Astrocyte of the cerebellum (primary cell): ENCODE measurements around the gene CWC22.

Experiments used
- DNase-seq: peaks from one replicate; pipeline ENCODE4 v3.0.0-alpha.2; 2011; ENCODE audit warnings: low read depth
- H3K4me3 ChIP-seq: 2 replicates; pipeline ENCODE4 v1.5.1; 2011; ENCODE audit warnings: mild to moderate bottlenecking, low read depth, low read length, moderate library complexity
- CTCF ChIP-seq: IDR thresholded peaks from 2 replicates; pipeline ENCODE4 v1.5.1; 2012; ENCODE audit warnings: low read length, low read depth, moderate library complexity, mild to moderate bottlenecking; ENCODE audit errors: missing control alignments
- in situ Hi-C: cut with HindIII; loops from 2 replicates; pipeline ENCODE4 v1.10.0; 2017; ENCODE audit warnings: low sequenced_read_pairs

Gene CWC22

GRCh38 chr2:179952658-179953057 is 54.4 kb downstream of the CWC22 start:
- no peak for TF ChIP-seq CTCF
- DNase-seq: no peak
- H3K4me3 ChIP-seq: no peak overlapping the region
- in situ Hi-C loops: no loop called here

GRCh38 chr2:179951680-179952079 is 55.4 kb downstream of the CWC22 start:
- DNase-seq: no peak
- H3K4me3 ChIP-seq: no peak overlapping the region
- in situ Hi-C loops: no loop called here
- TF ChIP-seq CTCF: no peak

- no peak for TF ChIP-seq CTCF
- no peak for DNase-seq
- in situ Hi-C loops: no loop called here
- no peak overlapping the region for H3K4me3 ChIP-seq
These were observed 56.7 kb downstream of the CWC22 start for GRCh38 chr2:179950391-179950790.

GRCh38 chr2:179949438-179949837 is 57.7 kb downstream of the CWC22 start:
- TF ChIP-seq CTCF: no peak
- DNase-seq: no peak
- in situ Hi-C loops: no loop called here
- no peak overlapping the region for H3K4me3 ChIP-seq

- in situ Hi-C loops: no loop called here
- no peak for DNase-seq
- no peak for TF ChIP-seq CTCF
- H3K4me3 ChIP-seq: no peak overlapping the region
These were observed 59.0 kb downstream of the CWC22 start for GRCh38 chr2:179948058-179948457.

GRCh38 chr2:179946810-179947615 is 60.1 kb downstream of the CWC22 start:
- in situ Hi-C loops: no loop called here
- no peak for DNase-seq
- TF ChIP-seq CTCF: no peak
- no peak overlapping the region for H3K4me3 ChIP-seq
